Trophoblast cell (in vitro differentiated cells and primary cell): ENCODE results near the gene ICA1.
"Not testable (repeated sequence)": the region's sequence is repeated elsewhere in the genome, so short reads cannot be mapped to it uniquely, and the experiment has no call there.

Experiments
- DNase-seq, 2 donors: peaks; one replicate each; pipeline ENCODE4 v3.0.0-alpha.2; 2016
- H2AFZ ChIP-seq: 2 replicates; pipeline ENCODE4 v1.6.1; 2013; ENCODE audit warnings: low read length, moderate library complexity, mild to moderate bottlenecking; ENCODE audit not compliant: insufficient read depth, poor library complexity
- H2AK5ac ChIP-seq: 2 replicates; pipeline ENCODE4 v1.6.1; 2013; ENCODE audit warnings: mild to moderate bottlenecking, low read length
- H2BK120ac ChIP-seq: 2 replicates; pipeline ENCODE4 v1.6.1; 2013; ENCODE audit warnings: low read length, mild to moderate bottlenecking, moderate library complexity; ENCODE audit not compliant: insufficient read depth, poor library complexity
- H2BK12ac ChIP-seq: 2 replicates; pipeline ENCODE4 v1.6.1; 2013; ENCODE audit warnings: mild to moderate bottlenecking, low read length, moderate library complexity
- H2BK5ac ChIP-seq: 2 replicates; pipeline ENCODE4 v1.6.1; 2013; ENCODE audit warnings: low read length, low read depth, moderate library complexity, mild to moderate bottlenecking; ENCODE audit not compliant: poor library complexity
- H3K14ac ChIP-seq: 2 replicates; pipeline ENCODE4 v1.6.1; 2013; ENCODE audit warnings: mild to moderate bottlenecking, low read length
- H3K18ac ChIP-seq: 2 replicates; pipeline ENCODE4 v1.6.1; 2013; ENCODE audit warnings: mild to moderate bottlenecking, low read length
- H3K23ac ChIP-seq: 2 replicates; pipeline ENCODE4 v1.6.1; 2013; ENCODE audit warnings: low read length
- H3K27ac ChIP-seq: 2 replicates; pipeline ENCODE4 v1.5.1; 2013; ENCODE audit warnings: low read depth, mild to moderate bottlenecking, inconsistent platforms, low read length, moderate library complexity
- H3K27me3 ChIP-seq: 2 replicates; pipeline ENCODE4 v1.6.1; 2013; ENCODE audit warnings: inconsistent platforms, mild to moderate bottlenecking, low read length, moderate library complexity; ENCODE audit not compliant: insufficient read depth
- H3K36me3 ChIP-seq, 2 experiments: 1 replicate in 1 of 2; 2 replicates in 1 of 2; pipeline ENCODE4 v1.6.1; 2013; ENCODE audit warnings: low read length in 2 of 2, mild to moderate bottlenecking in 2 of 2, moderate library complexity in 1 of 2; ENCODE audit not compliant: insufficient read depth in 2 of 2, control insufficient read depth in 1 of 2
- H3K4ac ChIP-seq: 2 replicates; pipeline ENCODE4 v1.6.1; 2013; ENCODE audit warnings: low read depth, mild to moderate bottlenecking, low read length, moderate library complexity
- H3K4me1 ChIP-seq, 2 experiments: 1 replicate in 1 of 2; 2 replicates in 1 of 2; pipeline ENCODE4 v1.6.1; 2013; ENCODE audit warnings: low read length in 2 of 2, mild to moderate bottlenecking in 2 of 2, moderate library complexity in 1 of 2; ENCODE audit not compliant: insufficient read depth in 2 of 2, control insufficient read depth in 1 of 2
- H3K4me2 ChIP-seq: 2 replicates; pipeline ENCODE4 v1.6.1; 2013; ENCODE audit warnings: inconsistent platforms, mild to moderate bottlenecking, low read length, moderate library complexity
- H3K4me3 ChIP-seq: 2 replicates; pipeline ENCODE4 v1.5.1; 2013; ENCODE audit warnings: mild to moderate bottlenecking, low read depth, low read length, inconsistent platforms
- H3K79me1 ChIP-seq: one replicate; pipeline ENCODE4 v1.6.1; 2013; ENCODE audit warnings: low read length
- H3K79me2 ChIP-seq: 2 replicates; pipeline ENCODE4 v1.6.1; 2013; ENCODE audit warnings: low read length, mild to moderate bottlenecking; ENCODE audit not compliant: control insufficient read depth, insufficient read depth, poor library complexity
- H3K9ac ChIP-seq: 2 replicates; pipeline ENCODE4 v1.6.1; 2013; ENCODE audit warnings: mild to moderate bottlenecking, low read length
- H3K9me3 ChIP-seq: 2 replicates; pipeline ENCODE4 v1.6.1; 2013; ENCODE audit warnings: low read depth, mild to moderate bottlenecking, control low read depth, inconsistent platforms, low read length; ENCODE audit not compliant: insufficient read depth
- H4K12ac ChIP-seq: 2 replicates; pipeline ENCODE4 v1.6.1; 2013; ENCODE audit warnings: low read depth, mild to moderate bottlenecking, low read length, moderate library complexity
- H4K8ac ChIP-seq: 2 replicates; pipeline ENCODE4 v1.6.1; 2013; ENCODE audit warnings: low read depth, mild to moderate bottlenecking, low read length, moderate library complexity
- H4K91ac ChIP-seq: one replicate; pipeline ENCODE4 v1.6.1; 2013; ENCODE audit warnings: low read depth, mild to moderate bottlenecking, low read length, moderate library complexity
- WGBS: extraction: QIAGEN DNeasy Blood & Tissue Kit; methylation state at CpG from one replicate; pipeline ENCODE4 v1.1.7; 2013; ENCODE audit warnings: missing lambda C conversion rate; ENCODE audit not compliant: insufficient read length, insufficient coverage; ENCODE audit errors: extremely low coverage; 5-methylcytosine and 5-hydroxymethylcytosine counted together

The ICA1 gene

GRCh38 chr7:8245032-8245431 is 16.9 kb downstream of the ICA1 start:
- not testable (repeated sequence) for H3K79me2 ChIP-seq, H2BK12ac ChIP-seq, DNase-seq, H2BK120ac ChIP-seq, H3K9me3 ChIP-seq, H4K91ac ChIP-seq, H3K18ac ChIP-seq, H3K27me3 ChIP-seq, H3K9ac ChIP-seq, H3K27ac ChIP-seq, H3K4me2 ChIP-seq, H3K23ac ChIP-seq, H3K4me3 ChIP-seq, H3K36me3 ChIP-seq, H3K4me1 ChIP-seq, H3K79me1 ChIP-seq, H3K14ac ChIP-seq, H4K8ac ChIP-seq, H2AFZ ChIP-seq, H2AK5ac ChIP-seq, H4K12ac ChIP-seq, H3K4ac ChIP-seq, H2BK5ac ChIP-seq
- no CpG with 5 or more reads among the region's 5 CpGs for WGBS

GRCh38 chr7:8243059-8243458 is 18.9 kb downstream of the ICA1 start:
- no CpG with 5 or more reads among the region's 5 CpGs for WGBS
- H3K23ac ChIP-seq = not testable (repeated sequence)

GRCh38 chr7:8239702-8240362 is 22.1 kb downstream of the ICA1 start:
- not testable (repeated sequence) for H2BK12ac ChIP-seq, DNase-seq, H3K14ac ChIP-seq, H4K8ac ChIP-seq, H3K4me2 ChIP-seq, H4K12ac ChIP-seq, H3K27me3 ChIP-seq, H3K4ac ChIP-seq, H3K23ac ChIP-seq, H3K27ac ChIP-seq, H3K18ac ChIP-seq, H2AFZ ChIP-seq, H3K4me1 ChIP-seq, H4K91ac ChIP-seq, H3K79me2 ChIP-seq, H2AK5ac ChIP-seq, H3K79me1 ChIP-seq, H2BK120ac ChIP-seq, H2BK5ac ChIP-seq, H3K9ac ChIP-seq, H3K9me3 ChIP-seq, H3K36me3 ChIP-seq, H3K4me3 ChIP-seq
- no CpG with 5 or more reads among the region's 10 CpGs for WGBS

More at GRCh38 chr7:8243059-8243458, 18.9 kb downstream of the ICA1 start:
- H3K18ac ChIP-seq, DNase-seq, H3K79me2 ChIP-seq, H3K4me1 ChIP-seq, H3K9me3 ChIP-seq, H3K9ac ChIP-seq, H3K4ac ChIP-seq, H3K14ac ChIP-seq, H4K12ac ChIP-seq, H3K79me1 ChIP-seq, H3K27ac ChIP-seq, H4K91ac ChIP-seq, H2AFZ ChIP-seq, H3K4me3 ChIP-seq, H4K8ac ChIP-seq, H2AK5ac ChIP-seq, H3K27me3 ChIP-seq, H2BK12ac ChIP-seq, H2BK120ac ChIP-seq, H3K36me3 ChIP-seq, H3K4me2 ChIP-seq, H2BK5ac ChIP-seq: not testable (repeated sequence)

- Histone ChIP-seq H2AK5ac (no peak overlapping the region), H3K23ac (no peak overlapping the region), H2AFZ (no peak overlapping the region), H3K36me3 (no peaks in the 10 kb centered on the region), H2BK5ac (no peak overlapping the region), H3K79me1 (no peaks in the 10 kb centered on the region), H3K9ac (no peak overlapping the region), H2BK12ac (no peak overlapping the region), H3K27ac (no peak overlapping the region), H3K14ac (no peak overlapping the region), H3K18ac (no peak overlapping the region), H3K4me2 (no peak overlapping the region), H3K79me2 (no peaks in the 10 kb centered on the region), H3K4me1 (peaks cover 5 to 7% of the 10 kb centered on the region in 2 experiments), H4K8ac (no peak overlapping the region), H3K4me3 (no peak overlapping the region), H3K9me3 (peaks cover 3% of the 10 kb centered on the region), H3K27me3 (no peaks in the 10 kb centered on the region), H4K12ac (no peak overlapping the region), H3K4ac (no peak overlapping the region), H2BK120ac (no peak overlapping the region), H4K91ac (no peak overlapping the region)
- WGBS = no CpG with 5 or more reads among the region's 3 CpGs
- DNase-seq = peak in 1 of 2 donors; percentile 11
These were observed 25.1 kb downstream of the ICA1 start for GRCh38 chr7:8236780-8237407.
